Coronary artery (tissue), 2 donors: Measurements from ENCODE around the gene PDE2A.

Experiments
- DNase-seq: peaks from one replicate; pipeline ENCODE4 v3.0.0-alpha.2; 2017; ENCODE audit warnings: low spot score
- H3K27ac ChIP-seq, 2 donors: fragments of 200-600 bp; sonication (generic); one replicate each; pipeline ENCODE4 v1.5.1; 2016 to 2019
- H3K4me3 ChIP-seq: fragments of 200-600 bp; sonication (generic); 2 replicates; pipeline ENCODE4 v1.5.1; 2016; ENCODE audit warnings: mild to moderate bottlenecking, moderate library complexity
- CTCF ChIP-seq: fragments of 200-600 bp; sonication (generic); IDR thresholded peaks from one replicate; pipeline ENCODE4 v1.5.1; 2019; ENCODE audit warnings: antibody characterized with exemption

PDE2A gene

GRCh38 chr11:72637926-72638325 lies 36.3 kb downstream of the PDE2A start:
- no peak overlapping the region for H3K4me3 ChIP-seq
- H3K27ac ChIP-seq: no peak overlapping the region
- TF ChIP-seq CTCF: no peak
- DNase-seq: no peak

- Histone ChIP-seq H3K4me3 (no peak overlapping the region), H3K27ac (no peak overlapping the region)
- TF ChIP-seq CTCF: no peak
- no peak for DNase-seq
Measured at GRCh38 chr11:72637198-72637597, 37.0 kb downstream of the PDE2A start.

GRCh38 chr11:72636376-72636775 lies 37.8 kb downstream of the PDE2A start:
- no peak for TF ChIP-seq CTCF
- no peak overlapping the region for H3K4me3 ChIP-seq
- peak overlapping the region in 1 of 2 donors; percentile 15 for H3K27ac ChIP-seq
- no peak for DNase-seq

GRCh38 chr11:72635933-72636332 lies 38.3 kb downstream of the PDE2A start:
- no peak for DNase-seq
- H3K4me3 ChIP-seq: no peak overlapping the region
- no peak for TF ChIP-seq CTCF
- H3K27ac ChIP-seq: peak overlapping the region in 1 of 2 donors; percentile 15

GRCh38 chr11:72635309-72635915 lies 38.8 kb downstream of the PDE2A start:
- DNase-seq: no peak
- TF ChIP-seq CTCF: no peak
- H3K27ac ChIP-seq: peak overlapping the region in 1 of 2 donors; percentile 15
- H3K4me3 ChIP-seq: no peak overlapping the region

- no peak for DNase-seq
- H3K4me3 ChIP-seq: no peak overlapping the region
- no peak for TF ChIP-seq CTCF
- no peak overlapping the region for H3K27ac ChIP-seq
Measured at GRCh38 chr11:72634472-72635095, 39.6 kb downstream of the PDE2A start.

GRCh38 chr11:72634016-72634415 lies 40.2 kb downstream of the PDE2A start:
- H3K27ac ChIP-seq: no peak overlapping the region
- DNase-seq: no peak
- TF ChIP-seq CTCF: no peak
- no peak overlapping the region for H3K4me3 ChIP-seq
